ENCODE measurements around the gene THAP3.
A peak's percentile ranks its signal among the peaks of the same experiment; 100 is the strongest.

The THAP3 gene

DNA sequence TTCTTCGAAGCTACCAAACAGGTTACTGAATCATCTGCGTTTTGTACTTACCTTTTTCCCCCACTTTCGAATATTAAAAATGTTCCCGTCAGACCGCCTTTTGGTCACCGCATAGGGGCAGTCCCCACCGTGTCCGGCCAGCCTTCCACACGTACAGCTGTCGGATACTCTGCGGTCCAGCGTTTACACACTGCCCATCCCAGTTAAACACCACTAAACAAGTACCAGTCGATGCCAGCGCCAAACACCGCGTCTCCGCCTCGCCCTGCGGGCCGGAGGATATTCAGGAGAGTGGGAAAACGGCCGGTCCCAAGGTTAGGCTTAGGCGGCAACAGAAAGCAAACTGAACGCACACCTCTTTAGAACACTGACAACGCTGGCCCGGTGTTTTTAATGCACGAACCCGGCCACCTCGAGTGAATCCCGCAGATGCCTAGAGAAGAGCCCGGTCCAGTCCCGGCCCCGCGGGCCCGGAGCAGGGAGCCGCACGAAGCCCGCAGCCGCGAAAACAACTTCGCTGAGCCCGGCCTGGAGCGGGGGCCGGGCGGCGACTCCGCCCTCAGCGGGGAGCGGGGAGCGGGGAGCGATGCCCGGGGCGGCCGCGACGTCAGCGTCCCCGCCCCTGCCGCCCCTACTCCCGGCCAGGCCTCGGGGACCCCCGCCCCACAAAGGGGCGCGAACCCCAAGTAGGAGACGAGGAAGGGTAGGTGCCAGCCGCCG is 11.9 kb upstream of the THAP3 start:
- peak in 1 of 2 donors; percentile 4 for DNase-seq (ENCODE audit: low read depth in 2 of 2)

DNA sequence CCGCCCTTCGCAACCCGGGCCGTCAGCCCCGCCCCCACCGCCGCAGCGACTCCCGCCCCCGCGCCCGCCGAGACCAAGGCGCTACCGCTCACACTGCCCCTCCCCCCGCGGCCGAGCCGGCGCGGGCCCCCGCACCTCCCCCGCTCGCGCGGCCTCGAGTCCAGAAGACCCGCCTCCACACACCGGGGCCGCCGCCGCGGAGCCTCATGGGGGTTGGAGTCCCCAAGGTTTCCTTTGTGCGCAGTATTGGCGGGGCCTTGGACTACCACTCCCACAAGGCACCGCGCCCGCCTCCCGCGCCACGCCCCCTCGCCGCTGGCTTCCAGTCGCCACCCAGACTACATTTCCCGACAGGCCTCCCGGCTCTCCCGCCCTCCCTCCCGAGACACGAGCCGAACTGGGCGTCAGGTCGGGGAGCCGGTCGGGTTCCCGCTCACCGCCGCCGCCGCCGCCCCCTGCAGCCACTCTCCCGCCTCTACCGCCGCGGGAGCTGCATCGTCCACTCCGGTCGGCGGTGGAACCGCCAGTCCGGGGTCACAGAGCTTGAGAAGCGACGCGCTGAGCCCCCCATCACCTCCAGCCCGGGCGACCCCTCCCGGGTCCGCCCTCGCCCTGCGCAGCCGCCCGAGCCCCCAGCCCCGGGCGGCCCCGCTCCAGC is 11.2 kb upstream of the THAP3 start, which contains the start of gene PHF13:
PHF13 (plus strand) TSS at position 371 of the 658 bp plus-strand sequence. CDS start 336 bp downstream, outside the sequence.
- peak; percentile 99 to 100 for DNase-seq (ENCODE audit: low read depth in 2 of 2)

DNA sequence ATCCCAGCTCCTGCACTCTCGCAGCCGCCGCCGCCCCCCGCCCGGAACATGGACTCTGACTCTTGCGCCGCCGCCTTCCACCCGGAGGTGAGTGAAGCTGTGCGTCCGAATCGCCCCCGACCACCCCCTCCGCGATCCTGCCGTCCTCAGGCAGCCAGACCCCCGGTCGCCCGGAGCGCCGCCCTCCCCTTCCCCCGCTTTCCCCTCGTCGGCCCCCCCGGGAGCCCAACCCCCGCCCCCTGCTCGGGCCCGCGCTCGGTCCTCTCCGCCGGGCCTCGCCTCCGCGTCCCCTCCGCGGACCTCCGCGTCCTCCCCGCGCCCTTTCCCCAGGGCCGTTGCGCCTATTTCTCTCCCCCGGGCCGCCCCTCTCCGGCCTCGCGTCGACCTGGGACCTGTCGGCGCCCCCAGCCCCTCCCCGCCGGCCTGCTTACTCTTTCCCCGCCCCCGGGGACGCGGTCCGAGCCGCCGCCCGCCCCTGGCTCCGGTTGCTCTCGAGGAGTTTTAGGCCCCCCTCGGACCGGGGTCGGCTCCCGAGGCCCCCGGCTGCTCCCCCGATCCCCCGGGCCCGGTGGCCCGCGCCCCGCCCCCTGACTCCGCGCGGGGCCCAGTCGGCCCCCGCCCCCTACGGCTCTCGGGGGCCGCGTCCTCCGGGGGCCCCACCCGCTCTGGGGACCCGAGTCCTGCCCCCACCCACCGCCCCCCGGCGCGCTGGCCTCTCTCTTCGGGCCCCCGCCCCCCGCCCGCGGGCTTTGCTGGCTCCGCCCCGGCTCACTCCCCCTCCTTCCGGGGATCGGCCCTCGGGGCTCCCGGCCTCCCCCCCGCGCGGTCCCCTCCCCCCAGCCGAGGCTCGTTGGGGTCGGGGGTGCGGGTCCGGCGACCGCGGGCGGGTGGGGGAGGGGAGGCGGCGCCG is 10.4 kb upstream of the THAP3 start:
- peak in 1 of 2 donors; percentile 57 for DNase-seq (ENCODE audit: low read depth in 2 of 2)

DNA sequence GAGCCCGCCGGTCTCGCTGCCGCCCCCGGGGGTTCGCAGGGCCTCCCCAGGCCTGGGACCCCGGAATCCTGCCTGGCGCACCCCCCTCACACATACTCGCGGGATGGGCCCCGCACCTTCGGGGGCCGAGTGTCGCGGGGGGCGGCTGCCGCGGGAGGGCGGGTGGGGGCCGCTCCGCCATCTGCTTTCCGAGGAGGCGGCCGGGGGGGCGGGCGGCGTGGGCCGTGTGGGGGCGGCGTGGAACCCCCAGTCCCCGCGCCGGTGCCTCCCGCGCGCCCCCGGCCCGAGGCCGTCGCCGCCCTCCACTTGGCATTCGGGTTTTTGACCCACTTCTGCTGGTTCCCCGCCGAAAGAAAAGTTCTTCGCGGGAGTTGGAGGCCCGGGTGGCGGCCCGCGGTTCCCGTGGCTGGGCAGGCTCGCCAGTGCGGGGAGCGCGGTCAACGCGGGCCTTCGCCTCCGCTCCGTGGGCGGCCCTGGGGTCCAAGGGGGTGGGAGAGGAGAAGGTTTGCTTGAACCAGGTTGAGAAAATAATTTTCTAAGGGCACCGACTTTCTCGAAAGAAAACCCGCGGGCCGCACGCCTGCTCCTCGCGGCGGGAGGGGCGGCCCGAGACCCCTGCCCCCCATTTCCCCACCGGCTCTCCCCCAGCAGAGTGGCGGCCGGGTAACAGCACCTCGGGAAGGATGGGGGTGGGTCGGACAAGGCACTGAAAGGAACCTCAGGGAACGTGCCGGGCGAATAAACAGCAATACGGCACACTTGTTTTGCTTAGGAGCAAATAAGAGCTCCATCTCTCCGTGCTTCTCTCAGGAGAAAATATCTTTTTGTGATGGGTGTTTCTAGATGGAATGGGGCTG is 9.5 kb upstream of the THAP3 start:
- peak in 1 of 2 donors; percentile 9 for DNase-seq (ENCODE audit: low read depth in 2 of 2)

DNA sequence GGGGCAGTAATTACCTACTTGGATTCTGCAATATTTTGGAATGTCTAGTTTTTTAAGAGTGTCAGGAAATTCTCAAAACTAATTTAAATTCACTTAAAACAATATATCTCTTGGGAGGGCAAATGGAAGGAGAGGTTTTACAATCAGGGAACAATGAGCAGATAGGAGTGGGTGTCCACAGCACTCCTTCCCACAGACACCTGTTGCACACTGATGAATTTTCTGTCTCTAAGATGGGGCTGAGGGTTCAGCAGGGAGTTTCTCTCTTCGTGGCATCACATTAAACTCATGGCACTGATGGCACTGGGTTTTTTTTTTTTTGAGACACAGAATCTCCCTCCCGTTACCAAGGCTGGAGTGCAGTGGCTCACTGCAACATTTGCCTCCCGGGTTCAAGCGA is 5.6 kb upstream of the THAP3 start:
- DNase-seq (ENCODE audit: low read depth in 2 of 2) = no peak

DNA sequence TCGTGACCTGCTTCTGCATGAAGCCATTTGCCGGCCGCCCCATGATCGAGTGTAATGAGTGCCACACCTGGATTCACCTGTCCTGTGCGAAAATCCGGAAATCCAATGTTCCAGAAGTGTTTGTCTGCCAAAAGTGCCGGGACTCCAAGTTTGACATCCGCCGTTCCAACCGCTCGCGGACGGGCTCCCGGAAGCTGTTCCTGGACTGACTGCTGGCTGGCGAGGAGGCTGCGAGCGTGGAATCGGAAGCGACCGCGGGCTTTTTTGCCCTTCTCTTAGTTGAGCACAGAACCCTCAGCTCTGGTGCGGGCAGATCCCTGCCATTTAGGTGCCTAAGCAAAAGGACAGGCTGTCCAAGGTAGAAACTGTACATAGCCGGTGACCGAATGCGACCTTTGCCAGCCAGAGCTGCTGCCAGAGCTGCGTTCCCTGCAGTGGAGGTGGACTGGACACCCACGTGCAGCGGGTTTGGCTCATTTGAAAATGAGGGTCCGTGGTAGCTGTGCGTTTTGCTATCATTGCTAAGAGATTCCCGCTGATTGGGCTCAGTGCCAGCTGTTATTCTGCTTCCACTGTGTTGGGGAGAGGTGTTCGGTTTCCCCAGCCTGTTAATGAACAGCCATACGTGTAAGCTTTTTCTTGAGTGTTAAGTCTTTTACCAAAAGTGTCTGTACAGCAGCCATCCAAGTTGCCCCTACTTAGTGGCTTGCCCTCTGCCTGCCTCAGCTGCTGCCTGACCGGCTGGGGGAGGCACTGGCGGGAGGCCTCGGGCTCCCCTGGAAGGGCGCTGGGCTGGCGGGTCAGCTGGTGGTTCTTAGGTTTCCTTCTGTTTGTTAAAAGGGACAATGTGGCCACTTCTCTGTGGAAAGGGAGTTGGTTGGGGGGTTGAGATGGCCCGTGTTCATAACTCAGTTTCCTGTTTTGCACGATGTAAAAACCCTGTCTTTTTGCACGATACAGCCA is 3.0 kb upstream of the THAP3 start:
- no peak for DNase-seq (ENCODE audit: low read depth in 2 of 2)

DNA sequence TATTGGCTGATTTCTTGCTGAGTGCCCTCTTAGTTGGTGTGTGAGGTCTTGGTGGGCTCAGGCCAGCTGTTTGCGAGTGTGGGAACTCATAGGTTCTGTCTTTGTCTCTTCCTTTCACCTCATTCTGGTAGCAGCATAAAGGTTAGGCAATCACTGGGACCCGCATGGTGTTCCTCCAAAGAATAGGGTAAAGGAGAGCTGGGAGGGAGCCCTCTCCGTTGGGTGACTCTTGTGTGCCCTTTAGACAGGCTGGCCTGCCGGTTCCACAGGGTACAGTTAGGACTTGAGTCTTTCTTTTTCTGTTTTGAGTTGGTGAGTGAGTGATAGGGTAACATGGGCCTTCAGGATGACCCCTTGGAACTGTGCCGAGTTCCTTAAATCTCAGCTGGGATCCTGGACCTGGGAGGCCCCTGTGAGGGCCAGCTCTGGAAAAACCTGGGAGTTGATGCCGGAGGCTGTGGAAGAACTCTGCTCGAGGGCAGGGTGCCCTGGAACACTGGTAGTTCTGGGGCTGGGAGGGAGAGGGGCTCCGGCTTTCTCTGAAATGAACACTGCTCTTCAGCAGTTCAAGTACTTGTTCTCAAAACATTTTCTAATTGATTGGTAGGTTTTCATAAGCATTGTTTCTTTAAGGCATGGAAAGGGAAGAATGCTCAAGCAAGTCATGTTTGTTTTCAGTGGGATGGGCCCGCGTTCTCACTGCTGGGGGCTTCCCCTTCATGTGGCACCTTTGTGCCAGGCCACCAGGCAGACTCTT is 2.1 kb upstream of the THAP3 start:
- DNase-seq (ENCODE audit: low read depth in 2 of 2) = no peak

DNA sequence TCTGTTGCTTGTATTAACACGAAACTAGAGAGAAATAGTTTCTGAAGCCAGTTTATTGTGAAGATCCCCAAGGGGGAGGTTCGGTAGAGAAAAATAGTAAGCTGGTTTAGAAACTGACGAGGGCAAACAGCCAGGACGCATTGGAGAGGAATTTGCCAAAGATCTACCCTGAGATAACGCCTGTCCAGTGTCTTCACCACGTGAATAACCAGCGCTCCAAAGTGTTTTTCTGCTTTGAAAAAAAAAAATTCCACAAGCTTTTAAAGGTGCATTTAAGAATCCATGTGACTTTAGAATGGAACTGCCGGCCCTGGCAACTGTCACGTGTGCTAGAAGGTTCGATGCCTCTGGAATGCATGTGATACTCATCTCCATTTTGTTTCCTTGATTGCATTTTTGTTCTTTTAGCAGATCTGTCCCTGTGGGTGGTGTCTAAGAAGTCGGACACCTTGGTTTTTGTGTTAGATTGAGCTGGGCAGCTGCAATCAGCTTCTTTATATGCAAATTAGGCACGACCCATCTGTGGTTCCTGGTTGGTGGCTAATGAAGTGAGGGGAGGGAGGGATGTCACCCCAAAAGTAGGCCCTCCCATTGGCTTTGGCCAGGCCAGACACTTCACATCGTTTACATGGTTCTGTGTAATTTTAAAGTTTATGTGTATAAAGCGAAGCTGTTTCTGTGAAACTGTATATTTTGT is 1.3 kb upstream of the THAP3 start:
- no peak for DNase-seq (ENCODE audit: low read depth in 2 of 2)

DNA sequence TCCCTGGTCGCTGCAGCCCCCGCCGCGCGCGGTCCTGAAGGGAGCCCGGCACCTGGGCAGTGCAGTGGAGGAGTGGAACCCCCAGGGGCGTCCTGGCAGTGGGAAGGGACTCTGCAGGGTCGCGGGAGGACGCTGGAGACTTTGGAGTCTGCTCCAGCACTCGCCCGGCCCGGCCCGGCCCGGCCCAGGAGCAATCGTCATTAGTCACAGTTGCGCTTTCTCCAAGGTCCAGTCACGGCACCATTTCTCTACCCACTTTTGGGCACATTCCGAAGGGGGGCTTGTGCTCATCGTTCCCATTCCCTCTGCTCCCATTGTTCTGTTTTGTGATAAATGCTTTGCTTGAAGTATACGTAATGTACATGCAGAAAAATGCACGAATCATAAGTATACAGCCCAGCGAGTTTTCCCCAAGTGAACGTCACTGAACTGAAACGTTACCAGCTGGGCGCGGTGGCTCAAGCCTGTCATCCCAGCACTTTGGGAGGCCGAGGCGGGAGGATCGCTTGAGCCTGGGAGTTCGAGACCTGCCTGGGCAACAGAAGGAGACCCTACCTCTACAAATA is 999 bp downstream of the THAP3 start:
- no peak for DNase-seq (ENCODE audit: low read depth in 2 of 2)

DNA sequence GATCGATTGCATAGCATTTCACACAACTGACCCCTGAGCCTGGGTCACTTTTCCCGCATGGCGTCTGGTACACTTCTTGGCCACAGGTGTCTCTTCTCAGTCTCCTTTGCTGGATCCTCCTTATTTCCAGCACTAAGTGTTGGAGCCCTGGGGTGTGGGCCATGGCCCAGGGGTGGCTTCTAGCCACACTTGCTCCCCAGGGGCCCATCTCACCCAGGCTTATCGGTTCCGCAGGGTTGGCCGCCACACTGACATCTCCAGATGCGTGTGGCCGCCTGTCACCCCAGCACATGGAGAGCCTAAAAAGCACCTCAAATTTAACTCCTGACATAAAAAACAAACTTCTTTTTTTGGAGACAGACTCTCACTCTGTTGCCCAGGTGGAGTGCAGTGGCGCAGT is 2.4 kb downstream of the THAP3 start:
- no peak for DNase-seq (ENCODE audit: low read depth in 2 of 2)

DNA sequence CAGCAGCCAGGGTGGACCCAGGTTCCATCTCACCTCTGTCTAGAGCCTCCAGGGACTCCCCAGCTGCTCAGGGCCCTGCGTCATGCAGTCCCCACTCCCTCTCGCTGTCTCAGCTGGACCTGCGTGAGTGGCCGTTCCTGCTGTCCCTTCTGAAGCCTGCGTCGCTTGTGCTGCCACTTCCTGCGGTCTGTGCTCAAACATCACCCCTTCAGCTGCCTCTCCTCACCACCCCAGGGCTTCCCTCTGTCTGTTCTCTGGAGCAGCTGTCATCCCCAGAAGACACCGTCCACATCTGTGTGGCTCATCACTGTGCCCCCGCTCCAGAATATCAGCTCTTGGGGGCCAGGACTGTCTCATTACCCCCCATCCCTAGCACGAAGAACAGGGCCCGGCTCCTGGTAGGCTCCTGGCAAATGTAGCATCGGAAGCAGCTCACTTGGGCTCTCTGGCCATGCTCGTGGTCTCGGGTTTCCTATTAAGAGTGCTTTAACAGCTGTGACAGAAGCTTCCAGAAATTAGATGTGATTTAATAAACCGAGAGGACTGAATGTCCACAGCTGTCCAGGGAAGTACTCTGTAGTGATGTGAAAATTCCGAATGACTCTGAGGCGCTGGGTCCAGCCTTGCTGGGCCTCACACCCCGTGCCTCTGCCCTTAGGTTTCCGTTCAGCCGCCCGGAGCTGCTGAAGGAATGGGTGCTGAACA is 3.3 kb downstream of the THAP3 start:
- DNase-seq (ENCODE audit: low read depth in 2 of 2) = no peak

DNA sequence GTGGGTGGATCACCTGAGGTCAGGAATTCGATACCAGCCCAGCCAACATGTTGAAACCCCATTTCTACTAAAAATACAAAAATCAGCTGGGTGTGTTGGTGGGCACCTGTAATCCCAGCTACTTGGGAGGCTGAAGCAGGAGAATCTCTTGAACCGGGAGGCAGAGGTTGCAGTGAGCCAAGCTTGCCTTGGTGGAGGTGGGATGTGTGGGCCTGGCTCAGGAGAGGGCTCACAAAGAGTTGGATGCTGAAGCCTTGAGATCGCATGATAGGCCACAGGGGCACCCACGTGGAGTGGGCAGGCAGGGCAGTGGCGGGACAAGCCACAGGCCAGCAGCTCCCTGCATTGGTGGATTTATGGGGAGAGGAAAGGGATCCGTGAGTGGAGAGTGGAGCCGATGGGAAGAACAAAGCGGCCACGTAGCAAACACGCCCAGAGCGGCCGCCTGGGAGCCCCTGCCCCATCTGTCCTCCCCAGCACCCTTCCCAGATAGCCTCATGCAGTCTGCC is 4.4 kb downstream of the THAP3 start:
- DNase-seq (ENCODE audit: low read depth in 2 of 2) = no peak

DNA sequence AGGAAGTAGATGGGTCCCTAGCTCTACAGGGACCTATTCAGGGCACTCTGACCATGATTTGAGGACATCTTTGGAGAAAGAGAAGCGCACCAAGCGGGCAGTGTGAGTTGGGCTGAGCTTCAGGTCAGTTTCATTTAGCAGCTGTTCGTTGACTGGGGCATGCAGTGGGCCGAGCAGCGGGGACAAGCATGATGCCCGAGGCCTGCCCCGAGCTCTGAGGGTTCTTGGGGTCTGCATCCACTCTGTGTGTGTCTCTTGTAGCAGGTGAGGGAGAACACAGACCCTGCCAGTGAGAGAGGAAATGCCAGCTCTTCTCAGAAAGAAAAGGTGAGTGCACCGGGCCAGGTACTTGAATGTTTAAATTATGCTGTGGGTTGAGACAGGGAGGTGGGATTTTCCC is 5.4 kb downstream of the THAP3 start:
- DNase-seq (ENCODE audit: low read depth in 2 of 2) = no peak

DNA sequence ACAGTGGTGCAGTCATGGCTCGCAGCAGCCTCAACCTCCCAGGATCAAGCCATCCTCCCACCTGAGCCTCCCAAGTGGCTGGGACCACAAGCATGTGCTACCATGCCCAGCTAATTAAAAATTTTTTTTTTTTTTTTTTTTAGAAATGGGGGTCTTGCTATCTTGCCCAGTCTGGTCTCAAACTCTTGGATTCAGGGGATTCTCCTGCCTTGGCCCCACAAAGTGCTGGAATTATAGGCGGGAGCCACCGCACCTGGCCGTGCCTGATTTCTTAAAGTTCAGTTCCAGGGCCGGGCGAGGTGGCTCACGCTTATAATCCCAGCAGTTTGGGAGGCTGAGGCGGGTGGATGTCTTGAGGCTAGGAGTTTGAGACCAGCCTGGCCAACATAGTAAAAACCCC is 6.4 kb downstream of the THAP3 start:
- DNase-seq (ENCODE audit: low read depth in 2 of 2) = no peak

DNA sequence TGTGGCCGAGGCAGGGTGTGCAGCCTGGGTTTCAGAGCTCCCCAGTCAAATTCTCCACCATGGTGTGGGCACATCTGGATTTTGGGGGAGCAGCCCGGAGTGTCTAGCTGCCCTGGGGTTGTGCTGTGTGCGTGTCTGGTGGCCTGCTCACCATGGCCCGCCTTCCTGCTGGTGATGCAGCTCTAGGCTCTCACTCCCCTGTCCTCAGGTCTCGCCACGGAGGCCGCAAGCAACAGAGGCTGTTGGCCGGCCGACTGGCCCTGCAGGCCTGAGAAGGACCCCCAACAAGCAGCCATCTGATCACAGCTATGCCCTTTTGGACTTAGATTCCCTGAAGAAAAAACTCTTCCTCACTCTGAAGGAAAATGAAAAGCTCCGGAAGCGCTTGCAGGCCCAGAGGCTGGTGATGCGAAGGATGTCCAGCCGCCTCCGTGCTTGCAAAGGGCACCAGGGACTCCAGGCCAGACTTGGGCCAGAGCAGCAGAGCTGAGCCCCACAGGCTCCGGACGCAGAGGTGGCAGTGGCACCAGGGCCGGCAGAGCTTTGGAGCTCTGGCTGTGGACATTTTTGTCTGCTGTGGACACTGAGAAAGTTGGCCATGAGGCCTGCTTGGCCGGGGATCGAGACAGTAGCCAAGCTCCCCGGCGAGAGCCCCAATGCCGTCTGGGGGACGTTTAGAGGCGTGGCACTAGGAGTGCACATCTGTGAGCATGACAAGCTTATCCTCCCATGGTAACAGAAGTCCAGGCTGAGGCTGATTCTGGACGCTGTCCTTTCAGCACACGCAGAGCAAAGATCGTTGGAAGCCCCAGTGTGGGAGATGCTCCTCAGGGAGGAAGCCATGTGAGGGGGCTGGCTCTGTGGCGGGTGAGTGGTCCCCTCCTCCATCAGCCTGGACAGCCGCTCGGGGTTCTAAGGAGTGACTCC is 8.2 kb downstream of the THAP3 start:
- DNase-seq (ENCODE audit: low read depth in 2 of 2) = no peak

DNA sequence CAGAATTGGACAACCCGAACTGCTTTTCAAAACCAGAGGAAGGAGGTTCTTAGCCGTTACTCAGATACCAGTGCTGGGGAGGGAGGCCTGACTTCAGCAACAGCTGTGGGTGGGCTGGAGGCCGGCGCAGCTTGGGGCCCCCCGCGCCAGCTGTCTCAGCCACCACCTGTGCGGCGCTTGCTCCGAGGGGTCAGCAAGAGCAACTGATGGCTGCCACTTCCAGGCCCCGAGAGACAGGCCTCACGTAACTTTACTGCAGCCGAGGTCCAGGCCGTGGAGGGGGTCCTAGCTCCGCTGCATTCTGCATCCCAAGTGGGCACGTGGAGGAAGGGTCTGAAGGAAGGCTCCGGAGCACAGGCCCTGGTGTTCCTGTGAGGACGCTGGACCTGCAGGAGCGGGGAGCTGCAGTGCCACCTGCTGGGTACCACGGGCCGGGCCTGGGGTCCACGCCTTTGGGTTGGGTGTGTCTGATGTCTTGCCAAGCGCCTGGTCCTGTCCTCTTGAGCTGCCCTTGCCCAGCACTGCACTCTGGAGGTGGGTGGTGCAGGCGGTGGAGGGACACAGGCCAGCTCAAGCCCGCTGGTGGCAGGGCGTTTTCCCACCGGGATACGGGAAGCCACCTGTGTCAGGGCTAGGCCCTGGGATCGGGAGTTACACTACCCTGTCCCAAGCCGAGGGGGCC is 9.8 kb downstream of the THAP3 start:
- peak in 1 of 2 donors; percentile 3 for DNase-seq (ENCODE audit: low read depth in 2 of 2)

All from stimulated activated CD8-positive, alpha-beta memory T cell treated with anti-CD3 and anti-CD28 coated beads, Interleukin-15, amount 100 ng/mL, for 4 hours (primary cell).